Naive thymus-derived CD8-positive, alpha-beta T cell (primary cell): ENCODE results near the gene PLXNB2. TPM values are rescaled to one million over a fixed set of nuclear protein-coding genes. Genes with fewer than 3 reads are reported as not detected.

Experiments used
- ATAC-seq, 2 donors: fragments of 150-1000 bp; cut with Tn5 transposase in 1 of 2; sonication (Bioruptor Pico), chemical (Tn5 transposase) in 1 of 2; 1 replicate in 1 of 2; 2 replicates in 1 of 2; pipeline ENCODE4 v1.10.0; 2021; ENCODE audit warnings: mild to moderate bottlenecking in 2 of 2, moderate library complexity in 2 of 2
- POLR2A ChIA-PET: fragments of 350-600 bp; sonication (Branson Sonifier 250); formaldehyde crosslinking; loops from one replicate; lab custom pipeline; 2021; ENCODE audit warnings: antibody characterized with exemption; lab: Charles Lee
- DNase-seq, 10 donors: peaks; one replicate each; pipeline versions ENCODE4 v3.0.0 to v3.0.0-alpha.2; 2020 to 2022
- H3K27ac Mint-ChIP-seq, 10 donors: one replicate each; pipeline ENCODE4 v1.8.0; 2020 to 2022; ENCODE audit warnings: mild to moderate bottlenecking in 10 of 10, mixed read lengths in 10 of 10, moderate library complexity in 4 of 10, inconsistent platforms in 1 of 10
- H3K27me3 Mint-ChIP-seq, 5 donors: one replicate each; pipeline ENCODE4 v1.8.0; 2021 to 2022; ENCODE audit warnings: mixed read lengths in 5 of 5
- H3K36me3 Mint-ChIP-seq, 3 donors: one replicate each; pipeline ENCODE4 v1.8.0; 2020 to 2022; ENCODE audit warnings: mixed read lengths in 3 of 3, mild to moderate bottlenecking in 2 of 3, inconsistent platforms in 1 of 3
- H3K4me1 Mint-ChIP-seq, 4 donors: one replicate each; pipeline ENCODE4 v1.8.0; 2021 to 2022; ENCODE audit warnings: mixed read lengths in 4 of 4
- H3K4me3 Mint-ChIP-seq, 10 donors: one replicate each; pipeline ENCODE4 v1.8.0; 2020 to 2022; ENCODE audit warnings: mild to moderate bottlenecking in 10 of 10, mixed read lengths in 10 of 10, moderate library complexity in 6 of 10, inconsistent platforms in 1 of 10
- H3K9me3 Mint-ChIP-seq, 9 donors: one replicate each; pipeline ENCODE4 v1.8.0; 2020 to 2022; ENCODE audit warnings: mixed read lengths in 9 of 9, mild to moderate bottlenecking in 3 of 9, inconsistent platforms in 1 of 9, moderate library complexity in 1 of 9
- polyA plus RNA-seq, 3 donors: library from polyadenylated mRNA; unstranded; fragments of 300-500 nt; fragmentation: Illumina TruSeq; gene quantifications; one replicate each; pipeline ENCODE4 v1.2.3, GENCODE V29; 2021
- total RNA-seq, 8 experiments: library from RNA in 2 of 8; stranded (reverse) in 2 of 8; gene quantifications; one replicate each; pipeline ENCODE4 v1.2.3 and lab custom pipeline; 2021 to 2026

PLXNB2 gene
- total and polyA plus RNA-seq, 5 experiments from 2014 or later: 0.72 to 16.7 (median 4.1) TPM

DNA sequence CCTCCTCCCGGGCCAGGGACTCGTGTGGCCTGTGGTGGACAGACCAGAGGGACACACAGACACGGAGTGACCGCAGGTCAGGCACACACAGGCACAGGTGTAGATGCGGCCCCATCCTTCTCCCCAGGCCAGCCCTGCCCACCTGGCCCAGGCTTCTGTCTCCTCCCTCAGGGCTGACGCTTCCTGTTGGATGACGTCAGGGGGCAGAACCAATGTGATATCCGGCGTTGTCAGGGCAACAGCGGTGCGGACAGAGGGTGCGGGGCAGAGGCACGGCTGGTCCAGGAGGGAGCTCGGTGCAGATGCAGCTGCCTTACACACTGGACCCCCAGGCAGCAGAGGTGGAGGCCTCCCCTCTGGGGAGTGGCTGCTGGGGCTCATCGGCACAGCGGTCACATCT lies 59.7 kb downstream of the PLXNB2 start:
- Mint-ChIP-seq H3K9me3 (no peaks in the 10 kb centered on the region), H3K4me3 (peak overlapping the region in 7 of 10 donors; percentile 18 to 69 (median 36)), H3K27me3 (no peaks in the 10 kb centered on the region), H3K4me1 (peaks cover 3 to 44% (median 19%) of the 10 kb centered on the region in 4 donors), H3K36me3 (peaks cover 0 to 10% (median 4%) of the 10 kb centered on the region in 3 donors), H3K27ac (peak overlapping the region in 6 of 10 donors; percentile 50 to 90 (median 71))
- DNase-seq (peak in 6 of 10 donors; percentile 26 to 72 (median 34)), ATAC-seq (no peak)
- POLR2A ChIA-PET: no interaction called here

- no peak for DNase-seq
- peak overlapping the region in 6 of 10 donors; percentile 31 to 77 (median 62) for H3K27ac Mint-ChIP-seq
- H3K27me3 Mint-ChIP-seq: no peaks in the 10 kb centered on the region
- POLR2A ChIA-PET: interaction anchor here (0.7 to 3.5 kb wide), 5 partner anchors 45 to 375 kb away, joined by 3 to 17 read pairs (median 3); partner anchors contain the start of genes LMF2, NCAPH2 and SCO2
- H3K36me3 Mint-ChIP-seq: peaks cover 0 to 11% (median 4%) of the 10 kb centered on the region in 3 donors
- H3K4me3 Mint-ChIP-seq: peak overlapping the region; percentile 52 to 100 (median 60)
- no peak for ATAC-seq
- H3K9me3 Mint-ChIP-seq: no peaks in the 10 kb centered on the region
- H3K4me1 Mint-ChIP-seq: peaks cover 5 to 54% (median 26%) of the 10 kb centered on the region in 4 donors
Measured at GRCh38 chr22:50246242-50247175, 60.9 kb downstream of the PLXNB2 start.

DNA sequence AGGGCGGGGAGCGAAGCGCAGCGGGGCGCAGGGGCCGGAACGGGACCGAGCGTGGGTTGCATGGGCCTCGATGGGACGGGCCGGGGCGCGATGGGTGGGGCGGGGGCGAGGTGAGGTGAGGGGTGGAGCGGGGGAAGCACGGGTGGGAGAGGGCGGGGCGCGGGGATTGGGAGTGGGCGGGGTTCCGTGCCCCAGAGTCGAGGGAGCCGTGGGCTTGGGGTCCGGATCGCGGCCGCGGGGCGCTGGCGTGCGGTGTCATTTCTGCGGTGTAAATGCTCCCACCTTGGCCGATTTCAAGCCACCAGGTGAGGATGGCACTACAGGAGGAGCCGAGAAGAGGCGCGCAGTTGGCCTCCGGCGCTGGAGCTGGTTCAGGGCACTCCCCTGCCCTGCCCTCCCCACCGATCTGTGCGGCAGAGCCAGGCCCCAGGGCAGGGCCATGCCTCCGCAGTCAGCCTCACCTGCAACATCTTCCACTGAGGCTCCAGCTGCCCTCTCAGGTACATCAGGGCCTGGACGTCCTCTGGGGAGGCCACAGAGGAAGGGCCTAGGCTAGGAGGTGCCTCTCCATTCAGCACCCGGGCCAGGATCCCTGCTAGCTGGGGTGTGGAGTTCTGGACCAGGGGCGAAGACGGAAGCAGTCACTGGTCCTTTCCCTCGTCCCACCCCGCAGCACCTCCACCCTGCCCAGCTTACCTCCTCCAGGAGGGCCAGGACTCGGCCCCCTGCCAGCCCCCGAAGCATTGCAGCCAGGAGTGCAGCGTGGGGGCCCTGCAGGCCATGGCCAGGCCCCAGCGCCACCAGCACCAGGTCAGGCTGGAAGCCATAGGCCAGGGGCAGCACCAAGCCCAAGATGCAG lies 62.0 kb downstream of the PLXNB2 start:
- Mint-ChIP-seq H3K27ac (peak overlapping the region; percentile 98 to 100 (median 100)), H3K4me1 (peaks cover 9 to 61% (median 32%) of the 10 kb centered on the region in 4 donors), H3K36me3 (peaks cover 0 to 16% (median 4%) of the 10 kb centered on the region in 3 donors), H3K9me3 (no peaks in the 10 kb centered on the region), H3K4me3 (peak overlapping the region; percentile 85 to 100 (median 99)), H3K27me3 (no peaks in the 10 kb centered on the region)
- POLR2A ChIA-PET: interaction anchor here (0.7 to 3.5 kb wide), 6 partner anchors 15 to 383 kb away, joined by 3 to 17 read pairs (median 5); partner anchors contain the start of genes ARSA, LMF2, NCAPH2 and SCO2
- DNase-seq: peak in 1 of 10 donors; percentile 41
- ATAC-seq: peak; percentile 7 to 35

DNA sequence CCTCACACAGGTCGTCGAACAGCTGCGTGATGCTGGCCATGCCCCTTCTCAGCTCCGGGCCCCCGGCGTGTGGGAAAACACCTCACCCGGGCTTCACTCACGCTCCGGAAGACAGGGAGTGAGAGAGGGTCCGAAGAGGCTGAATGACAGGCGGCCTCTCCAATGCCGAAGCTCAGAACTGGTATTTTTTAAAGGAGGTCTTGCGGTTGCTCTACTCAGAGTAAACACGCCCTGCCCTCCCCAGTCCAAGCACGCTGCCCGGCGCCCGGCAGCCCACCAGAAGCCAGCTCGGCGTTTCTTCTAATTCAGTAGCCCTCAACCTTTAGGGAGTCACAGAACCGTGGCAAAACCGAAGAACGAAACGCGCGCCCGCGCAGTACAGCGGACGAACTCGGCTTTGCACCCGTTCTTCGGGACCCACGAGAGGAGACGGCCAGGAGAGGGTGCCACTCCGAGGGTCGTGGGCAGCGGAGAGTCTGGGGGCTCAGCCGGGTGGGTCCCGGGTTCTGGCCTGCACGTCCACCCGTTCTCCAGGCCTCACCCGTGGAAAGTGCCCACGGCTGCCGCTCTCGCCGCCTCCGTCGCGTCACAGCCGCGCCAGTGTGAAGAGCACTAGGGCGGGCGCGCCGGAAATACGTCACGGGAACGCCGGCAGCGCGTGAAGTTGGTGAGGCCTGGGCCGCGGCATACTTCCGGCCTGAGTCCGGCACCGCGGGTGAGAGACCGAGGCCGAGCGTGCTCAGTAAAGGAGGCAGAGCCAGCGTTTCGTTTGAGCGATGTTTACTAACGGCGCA lies 62.8 kb downstream of the PLXNB2 start, which contains the start of gene TUBGCP6:
Gene TUBGCP6 (minus strand): TSS at position 604 of the 794 bp plus-strand sequence. CDS start 564 bp downstream, at position 40.
- Mint-ChIP-seq H3K27me3 (no peaks in the 10 kb centered on the region), H3K4me3 (peak within 1 kb of the TSS; percentile 85 to 100 (median 99)), H3K4me1 (peaks cover 11 to 60% (median 31%) of the 10 kb centered on the region in 4 donors), H3K27ac (peak within 1 kb of the TSS; percentile 98 to 100 (median 100)), H3K9me3 (no peaks in the 10 kb centered on the region), H3K36me3 (peaks cover 0 to 25% (median 4%) of the 10 kb centered on the region in 3 donors)
- ATAC-seq (peak; percentile 79 to 81), DNase-seq (peak; percentile 83 to 93 (median 90))
- POLR2A ChIA-PET: interaction anchor here (0.6 to 3.5 kb wide), 20 partner anchors 12 to 383 kb away, joined by 3 to 20 read pairs (median 4); partner anchors contain the start of genes ARSA, DENND6B and SCO2

GRCh38 chr22:50243685-50244419 lies 63.6 kb downstream of the PLXNB2 start:
- POLR2A ChIA-PET: interaction anchor here (0.6 to 3.5 kb wide), 20 partner anchors 8 to 384 kb away, joined by 3 to 20 read pairs (median 4); partner anchors contain the start of genes ARSA, DENND6B and SCO2

GRCh38 chr22:50242406-50242949 lies 65.0 kb downstream of the PLXNB2 start:
- ATAC-seq (no peak), DNase-seq (no peak)
- Mint-ChIP-seq H3K27ac (peak overlapping the region in 9 of 10 donors; percentile 11 to 99 (median 65)), H3K27me3 (no peaks in the 10 kb centered on the region), H3K9me3 (no peaks in the 10 kb centered on the region), H3K36me3 (peaks cover 0 to 40% (median 4%) of the 10 kb centered on the region in 3 donors), H3K4me1 (peaks cover 14 to 67% (median 34%) of the 10 kb centered on the region in 4 donors), H3K4me3 (peak overlapping the region; percentile 85 to 100 (median 99))
- POLR2A ChIA-PET: interaction anchor here (0.8 to 1.3 kb wide), 6 partner anchors 9 to 290 kb away, joined by 3 to 7 read pairs (median 4); partner anchors contain the start of gene SCO2

More at GRCh38 chr22:50243685-50244419, 63.6 kb downstream of the PLXNB2 start:
- Mint-ChIP-seq H3K4me1 (peaks cover 11 to 63% (median 31%) of the 10 kb centered on the region in 4 donors), H3K4me3 (peak overlapping the region; percentile 85 to 100 (median 99)), H3K36me3 (peaks cover 0 to 32% (median 4%) of the 10 kb centered on the region in 3 donors), H3K27me3 (no peaks in the 10 kb centered on the region), H3K9me3 (no peaks in the 10 kb centered on the region), H3K27ac (peak overlapping the region; percentile 98 to 100 (median 100))
- ATAC-seq (no peak), DNase-seq (no peak)

GRCh38 chr22:50238755-50239154 lies 68.7 kb downstream of the PLXNB2 start:
- Mint-ChIP-seq H3K4me1 (peaks cover 24 to 73% (median 40%) of the 10 kb centered on the region in 4 donors), H3K9me3 (no peaks in the 10 kb centered on the region), H3K36me3 (peaks cover 0 to 55% (median 0%) of the 10 kb centered on the region in 3 donors), H3K27ac (no peak overlapping the region), H3K4me3 (no peak overlapping the region), H3K27me3 (no peaks in the 10 kb centered on the region)
- DNase-seq (no peak), ATAC-seq (no peak)
- POLR2A ChIA-PET: interaction anchor here (0.7 kb wide), 1 partner anchor 308 kb away, joined by 3 read pairs; no protein-coding TSS in a partner anchor

- H3K9me3 Mint-ChIP-seq: no peaks in the 10 kb centered on the region
Measured at GRCh38 chr22:50236731-50237409, 70.6 kb downstream of the PLXNB2 start.

DNA sequence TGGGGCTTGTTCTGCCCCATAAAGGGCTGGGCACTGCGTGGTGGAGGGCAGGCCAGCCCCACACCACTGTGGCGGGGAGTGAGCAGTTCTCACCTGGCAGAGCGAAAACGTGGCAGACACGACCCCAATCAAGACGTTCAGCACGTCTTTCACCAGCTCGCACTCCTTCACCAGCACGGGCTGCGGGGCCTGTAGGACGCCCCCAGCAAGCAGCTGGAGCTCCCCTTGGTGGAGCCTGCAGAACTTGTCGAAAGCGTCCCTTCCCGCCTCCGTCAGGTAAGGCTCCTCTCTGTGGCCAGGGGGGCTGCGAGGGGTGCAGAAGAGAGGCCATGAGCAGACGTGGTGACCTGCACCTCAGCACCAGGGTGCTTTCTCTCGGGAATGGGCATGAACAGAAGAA lies 74.2 kb downstream of the PLXNB2 start:
- ATAC-seq (no peak), DNase-seq (no peak)
- Mint-ChIP-seq H3K4me3 (no peak overlapping the region), H3K9me3 (no peaks in the 10 kb centered on the region), H3K27ac (no peak overlapping the region), H3K36me3 (peaks cover 0 to 75% (median 0%) of the 10 kb centered on the region in 3 donors), H3K27me3 (no peaks in the 10 kb centered on the region), H3K4me1 (peaks cover 12 to 41% (median 32%) of the 10 kb centered on the region in 4 donors)
- POLR2A ChIA-PET: no interaction called here

More at GRCh38 chr22:50236731-50237409, 70.6 kb downstream of the PLXNB2 start:
- Mint-ChIP-seq H3K36me3 (peaks cover 0 to 70% (median 0%) of the 10 kb centered on the region in 3 donors), H3K4me3 (peak overlapping the region in 1 of 10 donors; percentile 34), H3K27me3 (no peaks in the 10 kb centered on the region), H3K4me1 (peaks cover 23 to 62% (median 35%) of the 10 kb centered on the region in 4 donors), H3K27ac (peak overlapping the region in 3 of 10 donors; percentile 6 to 88 (median 65))
- no peak for ATAC-seq
- no peak for DNase-seq
- POLR2A ChIA-PET: no interaction called here
